SH-SY5Y (cell line): ENCODE results near the gene KRT15.

Experiments used
- GATA2 ChIP-seq: IDR thresholded peaks from 2 replicates; pipeline ENCODE4 v1.6.1; 2011; ENCODE audit warnings: mild to moderate bottlenecking, low read depth, low read length
- GATA3 ChIP-seq: IDR thresholded peaks from 2 replicates; pipeline ENCODE4 v1.6.1; 2011; ENCODE audit warnings: low read depth, mild to moderate bottlenecking, low read length, moderate library complexity

DNA sequence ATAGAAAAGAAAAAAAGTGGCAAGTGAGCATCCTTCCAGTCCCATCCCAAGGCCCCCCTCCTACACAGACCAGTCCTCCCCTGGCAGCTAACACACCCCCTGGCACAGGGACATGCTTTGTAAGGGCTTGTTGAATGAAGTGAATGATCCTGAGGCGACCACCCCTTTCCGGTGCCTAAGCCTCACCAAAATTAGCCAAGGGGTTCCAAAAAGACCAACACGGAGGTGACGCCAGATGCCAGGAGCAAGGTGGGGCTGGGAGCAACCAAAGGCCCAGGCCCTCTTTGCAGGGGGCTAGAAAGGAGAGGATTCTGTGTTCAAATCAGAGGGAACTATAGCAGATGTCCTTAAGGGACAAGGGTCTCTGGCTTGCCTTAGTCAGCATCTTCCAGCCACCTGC, 43.3 kb downstream of the KRT15 start:
- no peak for TF ChIP-seq GATA2
- TF ChIP-seq GATA3 = no peak
